ENCODE results near the gene SKI.

The SKI gene

DNA sequence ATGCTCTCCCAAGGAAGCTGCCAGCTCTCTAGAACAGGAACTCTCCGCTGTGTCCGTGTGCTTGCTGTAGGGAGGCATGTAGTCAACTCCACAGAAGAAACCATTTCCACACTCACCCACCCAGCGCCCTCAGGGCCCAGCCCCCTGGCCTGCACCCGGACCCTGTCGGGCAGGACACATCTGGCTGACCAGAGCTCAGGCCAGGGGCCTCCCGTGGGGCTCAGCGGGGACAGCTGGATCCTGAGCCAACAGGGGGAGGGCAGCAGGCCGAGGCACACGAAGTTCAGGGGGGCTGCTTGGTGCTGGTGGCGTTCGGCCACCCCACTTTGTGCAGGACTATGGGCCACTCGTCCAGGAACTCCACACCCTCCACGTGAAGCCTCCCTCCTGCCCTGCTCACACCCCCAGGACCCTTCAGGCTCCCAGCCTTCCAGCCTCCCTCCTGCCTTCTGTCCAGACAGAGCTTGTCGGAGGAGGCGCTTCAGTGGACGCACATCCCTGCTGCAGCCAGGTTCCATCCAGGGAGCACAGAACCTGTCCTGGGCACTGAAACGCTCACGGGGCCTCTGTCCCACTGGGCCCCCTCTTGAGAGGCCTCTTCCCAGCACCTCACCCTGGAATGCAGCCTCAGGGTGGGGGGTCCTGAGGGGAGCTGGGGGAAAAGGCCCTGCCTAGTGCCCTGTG, 18.6 kb upstream of the SKI start:
- no peak for DNase-seq (ENCODE audit: low read depth, low spot score)

DNA sequence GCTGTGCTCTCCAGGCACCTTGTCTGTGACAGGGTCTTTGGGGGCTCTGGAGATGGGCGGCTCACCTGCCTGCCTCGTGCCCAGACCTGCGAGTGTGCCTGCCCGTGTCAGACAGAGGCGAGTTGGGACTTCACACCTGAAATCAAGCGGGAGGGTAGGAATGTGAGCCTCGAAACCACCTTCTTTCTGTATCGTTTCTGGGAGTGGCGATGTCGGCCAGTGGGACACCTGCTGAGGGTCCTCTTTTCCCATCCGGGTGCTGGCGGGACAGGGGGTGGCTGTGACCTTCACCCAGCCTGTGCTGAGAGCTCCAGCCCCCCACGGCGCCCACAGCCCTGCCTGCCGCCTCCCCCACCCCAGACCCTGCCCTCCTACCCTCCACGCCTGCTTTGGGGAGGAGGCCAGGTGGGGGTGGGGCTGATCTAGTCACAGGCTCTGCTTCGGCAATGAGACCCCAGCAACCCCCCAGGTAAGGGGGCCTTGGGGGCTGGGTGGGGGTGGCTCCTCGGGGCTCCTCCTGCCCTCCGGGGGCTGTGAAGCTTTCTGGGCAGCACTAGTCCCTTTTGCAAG, 17.9 kb upstream of the SKI start:
- DNase-seq (ENCODE audit: low read depth, low spot score): no peak

DNA sequence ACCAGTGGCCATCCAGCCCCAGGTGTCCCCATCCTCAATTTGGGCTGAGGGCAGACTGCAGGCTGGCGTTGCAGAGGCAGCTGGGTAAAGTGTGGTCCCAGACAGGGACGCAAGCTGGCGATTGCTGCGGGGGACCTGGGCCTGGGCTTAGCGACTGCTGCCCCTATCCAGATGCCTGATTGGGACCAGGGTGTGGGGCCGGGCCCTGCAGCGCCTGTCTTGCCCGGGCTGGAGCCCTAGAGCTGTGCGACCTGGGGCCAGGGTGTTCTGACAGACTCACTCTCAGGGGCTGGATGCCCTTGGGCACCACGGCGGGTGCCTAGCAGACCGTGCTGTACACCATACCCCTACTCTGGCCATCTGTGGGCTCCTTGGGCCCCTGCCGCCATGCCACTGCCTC, 17.3 kb upstream of the SKI start:
- DNase-seq (ENCODE audit: low read depth, low spot score): no peak

DNA sequence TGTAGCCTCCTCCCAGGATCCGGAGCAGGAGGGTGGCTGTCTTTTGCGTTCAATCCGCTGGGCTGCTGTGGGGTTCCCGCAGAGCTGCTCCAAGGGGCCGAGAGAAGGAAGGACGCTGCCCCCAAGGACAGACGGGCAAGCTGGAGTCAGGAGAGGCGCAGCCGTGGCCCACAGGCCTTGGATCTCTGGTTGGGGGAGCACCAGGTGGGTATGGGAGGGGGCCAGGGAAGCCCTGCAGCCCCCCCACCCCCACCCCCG, 15.9 kb upstream of the SKI start:
- DNase-seq (ENCODE audit: low read depth, low spot score): no peak

DNA sequence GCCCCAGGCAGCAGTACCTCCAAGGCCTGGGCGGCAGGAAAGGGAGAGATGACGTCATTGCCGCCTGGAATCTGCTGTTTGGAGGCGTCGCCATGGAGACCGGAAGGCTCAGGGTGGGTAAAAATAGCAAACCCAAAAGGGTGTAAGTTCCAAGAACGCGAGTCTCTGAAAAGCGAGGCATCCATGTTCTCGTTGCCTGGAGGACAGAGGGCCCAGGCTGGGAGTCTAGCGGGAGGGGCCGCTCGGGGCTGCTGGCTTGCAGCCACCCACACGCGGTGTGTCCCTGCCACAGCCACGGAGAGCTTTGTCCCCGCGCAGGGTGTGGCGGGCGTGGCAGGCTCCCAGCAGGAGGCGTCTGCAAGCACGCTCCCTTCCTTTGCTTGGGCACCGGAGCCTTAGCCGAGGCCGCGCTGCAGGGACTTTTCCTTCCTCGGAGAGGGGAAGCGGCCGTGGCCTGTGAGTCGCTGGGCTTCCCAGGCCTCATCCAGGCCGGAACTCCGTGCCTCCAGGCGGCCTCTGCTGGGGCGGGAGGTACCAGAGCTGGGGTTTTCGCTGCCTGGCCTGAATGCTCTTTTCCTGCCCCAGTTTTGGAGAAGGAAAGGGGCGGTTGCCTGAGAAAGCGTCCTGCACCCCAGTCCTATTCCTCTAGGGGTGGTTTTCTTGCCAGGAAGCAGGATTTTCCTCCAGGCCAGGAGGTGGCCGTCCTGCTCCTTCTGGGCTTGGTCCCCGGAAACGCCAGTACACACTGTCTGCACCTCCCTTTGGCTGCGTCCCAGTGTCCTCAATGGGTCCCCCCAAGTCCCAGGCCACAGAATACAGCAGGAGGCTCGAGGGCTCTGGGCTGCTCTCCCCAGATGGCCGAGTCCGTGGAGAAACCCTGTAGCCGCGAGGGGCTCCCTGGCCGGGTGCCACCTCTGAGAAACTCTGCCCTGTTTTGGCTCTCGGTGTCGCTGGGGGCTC, 15.3 kb upstream of the SKI start:
- no peak for DNase-seq (ENCODE audit: low read depth, low spot score)

DNA sequence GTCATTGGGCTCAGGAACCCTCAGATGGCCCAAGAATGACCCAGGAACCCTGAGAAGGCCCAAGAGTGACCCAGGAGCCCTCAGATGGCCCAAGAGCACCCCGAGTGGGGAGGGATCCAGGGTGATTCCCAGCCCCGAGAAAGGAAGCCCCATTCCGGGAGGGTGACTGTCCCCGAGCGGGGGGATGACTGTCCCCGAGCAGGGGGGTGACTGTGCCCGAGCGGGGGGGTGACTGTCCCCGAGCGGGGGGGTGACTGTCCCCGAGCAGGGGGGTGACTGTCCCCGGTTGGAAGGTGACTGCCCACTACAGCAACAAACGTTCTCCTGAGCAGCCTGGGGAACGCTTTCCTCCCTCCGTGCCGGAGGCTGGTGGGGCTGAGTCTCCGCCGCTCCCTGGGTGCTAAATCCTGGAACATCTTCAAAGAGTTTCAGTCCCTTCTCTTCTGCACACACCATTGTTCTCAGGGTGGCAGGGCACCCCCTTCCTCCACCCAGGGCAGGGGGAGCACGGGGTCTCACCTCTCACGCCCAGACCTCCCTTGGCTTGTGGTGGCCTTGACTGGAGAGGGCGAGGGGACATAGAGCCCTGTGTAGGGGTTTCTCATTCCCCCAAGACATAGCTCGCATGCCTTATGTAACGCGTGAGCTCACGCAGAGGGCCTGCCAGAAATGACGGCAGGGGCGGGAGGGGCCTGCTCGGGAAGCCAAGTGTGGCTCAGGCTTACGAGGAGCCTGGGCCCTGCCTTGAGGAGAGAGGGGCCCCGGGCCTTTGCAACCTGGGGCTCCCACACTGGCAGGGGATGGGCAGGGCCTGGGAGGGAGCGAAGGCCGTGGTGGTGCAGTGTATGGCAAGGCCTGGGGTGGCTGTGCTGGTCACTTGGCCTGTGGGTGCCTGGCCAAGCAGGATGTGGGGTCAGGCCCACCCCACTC, 14.3 kb upstream of the SKI start:
- DNase-seq (ENCODE audit: low read depth, low spot score): no peak

DNA sequence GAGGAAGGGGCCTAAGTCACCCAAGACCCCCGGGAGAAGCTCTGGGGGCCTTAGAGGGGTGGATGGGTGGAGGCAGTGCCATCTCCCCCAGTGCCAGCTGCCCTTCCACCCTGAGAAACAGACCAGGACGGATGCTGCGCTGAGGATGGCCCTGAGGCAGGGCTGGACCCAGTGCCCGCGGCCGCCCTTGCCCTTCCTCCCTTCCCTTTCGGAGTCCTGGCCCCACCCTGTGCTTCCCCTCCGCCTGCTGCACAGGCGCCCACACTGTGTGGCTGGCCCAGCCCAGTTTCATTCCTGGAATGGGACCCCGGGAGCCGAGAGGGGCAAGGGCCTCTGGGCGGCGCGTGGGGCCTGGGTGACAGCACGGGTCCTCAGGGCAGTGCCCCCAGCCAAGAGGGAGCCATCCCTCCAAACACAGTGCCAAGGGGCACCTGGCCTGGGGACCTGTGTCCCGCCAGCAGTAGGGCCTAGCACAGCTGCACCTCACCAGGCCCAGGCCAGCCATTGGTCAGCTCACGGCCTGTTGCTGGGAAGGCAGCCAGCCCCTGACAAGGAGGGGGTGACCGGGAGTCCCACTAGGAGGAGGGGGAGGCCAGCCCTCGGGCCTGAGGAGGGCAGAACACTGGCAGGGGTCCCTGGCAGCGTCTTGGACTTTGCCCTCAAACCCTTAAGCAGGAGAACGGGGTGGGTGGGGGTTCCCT, 13.4 kb upstream of the SKI start:
- no peak for DNase-seq (ENCODE audit: low read depth, low spot score)

DNA sequence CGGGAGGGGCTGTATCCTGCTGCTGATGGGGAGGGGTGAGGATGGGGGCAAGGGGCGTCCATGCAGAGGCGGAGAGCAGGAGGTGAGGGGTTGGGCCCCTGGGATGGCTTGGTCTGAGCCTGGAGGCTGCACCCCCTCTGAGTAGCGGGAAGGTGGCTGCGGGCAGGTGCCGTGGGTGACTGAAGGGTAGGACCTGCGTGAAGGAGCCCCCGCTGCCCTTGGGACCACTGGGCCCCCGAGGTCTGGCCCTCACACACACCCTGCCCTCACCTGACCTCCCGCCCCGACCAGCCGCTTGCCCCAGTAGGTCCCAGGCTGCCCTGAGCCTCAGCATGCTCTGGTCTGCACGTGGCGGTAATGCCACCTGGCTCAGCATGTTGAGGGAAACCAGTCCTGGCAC, 12.8 kb upstream of the SKI start:
- no peak for DNase-seq (ENCODE audit: low read depth, low spot score)

DNA sequence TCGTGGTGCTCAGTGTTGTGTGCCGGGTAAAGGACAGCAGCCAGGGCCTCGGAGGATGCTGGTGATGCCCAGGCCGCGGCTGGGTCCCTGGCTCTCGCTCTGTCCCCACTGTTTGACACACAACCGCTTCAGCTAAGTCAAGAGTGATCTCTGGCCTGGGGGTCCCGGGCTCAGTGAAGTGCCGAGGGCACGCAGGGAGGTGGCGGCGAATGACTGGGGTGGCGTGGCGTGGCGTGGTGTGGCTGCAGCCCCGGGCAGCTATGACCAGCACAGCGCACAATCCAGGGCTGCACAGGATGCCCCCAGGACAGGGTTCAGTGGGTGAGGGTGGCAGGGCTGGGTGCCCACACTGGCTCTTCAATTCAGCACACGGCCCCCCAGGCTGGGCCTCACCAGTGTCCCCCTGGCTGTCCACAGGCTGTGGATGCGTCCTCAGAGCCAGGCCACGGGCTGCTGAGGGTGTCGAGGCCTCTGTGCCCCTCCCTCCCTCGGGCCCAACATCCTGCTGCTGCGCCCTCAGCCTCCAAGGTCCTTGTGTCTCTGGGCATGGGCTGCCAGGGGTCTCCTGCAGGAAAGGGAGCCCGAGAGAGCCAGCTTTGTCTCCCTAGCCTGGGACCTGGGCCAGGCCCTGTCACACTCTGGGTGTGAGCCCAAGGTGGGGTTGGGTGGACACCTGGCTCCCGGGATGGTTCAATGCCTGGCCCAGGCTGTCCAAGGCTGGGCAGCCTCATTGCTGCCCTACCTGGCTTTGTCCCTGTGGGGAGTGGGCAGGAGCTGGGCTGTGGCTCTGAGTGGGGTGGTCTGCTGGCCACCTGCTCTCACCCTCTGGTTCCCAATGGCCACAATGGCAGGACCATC, 12.0 kb upstream of the SKI start:
- DNase-seq (ENCODE audit: low read depth, low spot score): no peak

DNA sequence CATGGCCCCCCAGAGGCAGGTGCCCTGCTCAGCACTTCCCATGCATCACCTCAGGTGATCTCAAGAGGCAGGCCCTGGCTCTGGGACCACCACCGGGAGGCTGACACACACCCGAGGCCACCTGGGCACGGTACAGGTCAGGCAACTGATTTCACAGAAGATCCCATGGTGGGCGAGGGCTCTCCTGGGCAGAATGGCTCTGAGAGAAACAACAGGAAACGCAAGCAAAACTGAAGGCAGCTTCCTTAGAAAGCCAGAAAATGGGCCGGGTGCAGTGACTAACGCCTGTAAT, 11.4 kb upstream of the SKI start:
- no peak for DNase-seq (ENCODE audit: low read depth, low spot score)

DNA sequence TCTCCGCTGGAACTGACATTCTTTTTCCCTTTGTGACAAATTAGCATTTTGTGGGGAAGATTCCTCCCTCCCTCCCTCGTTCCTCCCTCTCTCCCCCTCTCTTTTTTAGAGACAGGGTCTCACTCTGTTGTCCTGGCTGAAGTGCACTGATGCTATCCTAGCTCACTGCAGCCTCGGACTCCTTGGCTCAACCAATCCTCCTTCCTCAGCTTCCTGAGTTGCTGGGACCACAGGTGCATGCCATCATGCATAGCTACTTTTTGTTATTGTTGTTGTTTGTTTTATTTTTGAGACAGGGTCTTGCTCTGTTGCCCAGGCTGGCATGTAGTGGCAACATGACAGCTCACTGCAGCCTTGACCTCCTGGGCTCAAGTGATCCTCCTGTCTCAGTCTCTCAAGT, 6.8 kb upstream of the SKI start:
- no peak for DNase-seq (ENCODE audit: low read depth, low spot score)

DNA sequence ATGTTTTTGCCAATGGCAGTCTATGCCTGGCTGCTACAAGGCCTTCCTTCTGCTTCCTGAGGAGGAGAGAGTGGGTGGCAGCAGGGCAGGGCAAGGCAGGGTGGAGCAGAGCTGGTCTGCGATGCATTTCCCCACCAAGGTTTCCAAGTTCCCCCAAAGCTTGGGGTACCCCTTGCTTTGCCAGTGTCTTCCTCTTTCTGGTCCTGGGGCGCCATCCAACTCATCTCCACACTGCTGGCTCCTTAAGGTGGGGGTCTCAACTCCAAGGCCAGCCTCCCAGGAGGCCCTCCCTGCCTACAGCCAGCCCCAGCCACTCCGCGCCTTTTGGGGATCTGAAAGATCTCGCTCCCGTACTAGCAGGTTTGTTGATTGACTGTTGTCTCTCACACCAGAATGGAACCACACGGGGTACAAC, 3.9 kb upstream of the SKI start:
- no peak for DNase-seq (ENCODE audit: low read depth, low spot score)

DNA sequence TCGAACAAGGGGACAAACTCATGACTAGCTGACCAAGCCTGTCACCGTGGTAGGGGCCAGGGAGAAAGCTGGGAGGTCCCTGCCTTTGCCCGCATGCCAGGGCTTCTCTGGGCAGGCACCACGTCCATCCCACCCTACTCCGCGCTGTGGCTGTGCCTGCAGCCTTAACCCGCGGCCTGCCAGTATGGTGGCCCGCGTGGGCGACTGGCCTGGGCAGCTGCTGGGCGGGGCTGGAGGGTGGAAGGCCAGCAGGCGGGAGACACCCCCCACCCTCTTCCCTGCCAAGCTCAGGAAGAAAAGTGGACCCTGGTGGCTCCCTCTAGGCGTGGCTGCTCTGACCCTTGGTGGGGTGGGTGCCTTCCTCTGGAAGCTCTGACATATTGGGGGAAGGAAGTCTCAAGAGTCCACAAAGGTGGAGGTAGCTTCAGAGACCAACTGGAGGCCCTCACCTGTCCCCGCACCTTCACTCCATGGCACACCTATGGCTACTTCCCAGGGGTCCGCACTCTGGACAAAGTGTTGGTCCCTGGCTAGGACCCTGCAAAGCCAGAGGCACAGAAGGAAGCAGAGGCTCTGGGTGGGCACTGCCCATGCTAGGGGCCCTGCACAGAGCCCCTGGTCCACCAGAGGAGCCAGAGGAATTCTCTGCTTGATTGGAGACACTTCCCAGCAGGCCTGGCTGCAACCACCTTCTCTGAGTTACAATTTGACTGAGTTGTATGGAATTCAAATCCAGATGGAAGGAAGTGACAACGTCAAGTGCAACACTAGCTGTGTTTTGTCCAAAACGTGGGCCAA, 3.3 kb upstream of the SKI start:
- DNase-seq (ENCODE audit: low read depth, low spot score): no peak

DNA sequence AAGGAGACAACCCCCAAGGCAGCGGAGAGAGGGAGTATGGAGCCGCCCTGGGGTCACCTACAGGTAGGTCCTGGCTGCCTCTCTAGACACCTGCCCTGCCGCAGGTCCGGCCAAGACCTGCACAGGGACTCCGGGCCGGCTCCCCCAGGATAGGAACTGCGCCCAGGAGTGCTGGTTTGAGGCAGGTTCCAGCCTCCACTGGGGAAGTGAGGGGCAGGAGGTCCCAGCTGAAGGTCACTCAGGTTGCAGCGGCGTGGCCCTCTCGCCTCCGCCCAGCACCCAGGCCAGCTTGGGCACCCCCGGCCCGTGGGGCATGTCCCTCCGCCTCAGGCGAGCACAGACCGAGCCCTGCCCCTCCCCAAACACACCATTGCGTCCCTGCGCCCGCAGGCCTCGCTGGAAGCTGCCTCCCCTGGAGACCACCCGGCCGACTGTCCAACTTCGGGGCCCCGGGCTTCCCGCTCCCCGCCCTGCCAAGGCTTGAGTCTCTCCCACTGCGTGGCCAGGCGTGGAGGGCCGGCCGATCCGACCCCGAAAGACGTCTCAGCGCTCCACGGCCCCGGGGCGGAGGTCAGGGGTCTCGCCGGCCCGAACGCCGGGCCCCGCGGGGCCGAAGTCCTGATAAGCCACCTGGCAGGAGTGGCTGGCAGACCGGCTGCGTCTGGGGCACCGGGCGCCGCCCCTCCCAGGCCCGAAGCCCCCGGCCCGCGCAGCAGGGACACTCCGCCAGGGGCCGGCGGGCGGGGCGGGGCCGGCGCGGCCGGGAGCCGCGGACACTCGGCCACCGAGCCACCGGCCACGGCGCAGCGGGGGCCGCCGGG, 1.4 kb upstream of the SKI start:
- no peak for DNase-seq (ENCODE audit: low read depth, low spot score)

DNA sequence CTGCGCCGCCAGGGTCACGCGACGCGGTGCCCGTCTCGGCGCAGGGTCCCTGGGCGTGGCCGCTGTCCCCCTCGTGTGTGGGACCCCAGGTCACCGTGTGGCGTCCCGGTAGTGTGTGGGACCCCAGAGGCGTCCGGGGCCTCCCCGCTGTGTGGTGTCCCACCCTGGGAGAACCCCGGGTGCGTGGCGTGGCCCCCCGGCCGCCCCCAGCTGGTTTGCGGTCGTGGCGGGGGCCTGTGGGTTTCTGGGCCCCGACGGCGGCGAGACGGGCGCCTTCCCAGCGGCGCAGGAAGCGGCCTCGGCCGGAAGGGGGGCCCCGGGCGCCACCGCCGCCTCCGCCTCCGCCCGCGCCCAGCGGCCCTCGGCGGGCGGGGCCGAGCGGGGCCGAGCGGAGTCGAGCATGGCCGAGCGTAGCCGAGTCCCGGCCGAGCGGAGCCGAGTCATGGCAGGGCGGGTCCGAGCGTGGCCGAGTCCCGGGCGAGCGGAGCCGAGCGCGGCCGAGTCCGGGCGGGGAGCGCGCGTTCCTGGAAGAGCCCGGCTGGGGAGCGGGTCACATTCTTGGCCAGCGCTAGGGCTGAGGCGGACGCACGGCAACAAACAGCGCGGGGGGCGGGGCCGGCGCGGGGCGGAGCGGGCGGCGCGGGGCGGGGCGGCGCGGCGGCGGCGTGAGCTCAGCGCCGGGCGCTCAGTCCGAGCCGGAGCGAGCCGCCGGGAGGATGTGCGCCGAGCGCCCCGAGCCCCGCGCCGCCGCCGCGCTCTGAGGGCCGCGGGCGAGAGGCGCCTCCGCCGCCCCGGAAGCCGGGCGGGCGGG, 568 bp upstream of the SKI start:
- DNase-seq (ENCODE audit: low read depth, low spot score): peak; percentile 84

DNA sequence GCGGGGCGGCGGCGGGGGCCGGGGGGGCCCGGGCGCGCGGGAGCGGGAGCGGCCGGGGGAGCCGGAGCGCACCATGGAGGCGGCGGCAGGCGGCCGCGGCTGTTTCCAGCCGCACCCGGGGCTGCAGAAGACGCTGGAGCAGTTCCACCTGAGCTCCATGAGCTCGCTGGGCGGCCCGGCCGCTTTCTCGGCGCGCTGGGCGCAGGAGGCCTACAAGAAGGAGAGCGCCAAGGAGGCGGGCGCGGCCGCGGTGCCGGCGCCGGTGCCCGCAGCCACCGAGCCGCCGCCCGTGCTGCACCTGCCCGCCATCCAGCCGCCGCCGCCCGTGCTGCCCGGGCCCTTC, 546 bp downstream of the SKI start:
- no peak for DNase-seq (ENCODE audit: low read depth, low spot score)

DNA sequence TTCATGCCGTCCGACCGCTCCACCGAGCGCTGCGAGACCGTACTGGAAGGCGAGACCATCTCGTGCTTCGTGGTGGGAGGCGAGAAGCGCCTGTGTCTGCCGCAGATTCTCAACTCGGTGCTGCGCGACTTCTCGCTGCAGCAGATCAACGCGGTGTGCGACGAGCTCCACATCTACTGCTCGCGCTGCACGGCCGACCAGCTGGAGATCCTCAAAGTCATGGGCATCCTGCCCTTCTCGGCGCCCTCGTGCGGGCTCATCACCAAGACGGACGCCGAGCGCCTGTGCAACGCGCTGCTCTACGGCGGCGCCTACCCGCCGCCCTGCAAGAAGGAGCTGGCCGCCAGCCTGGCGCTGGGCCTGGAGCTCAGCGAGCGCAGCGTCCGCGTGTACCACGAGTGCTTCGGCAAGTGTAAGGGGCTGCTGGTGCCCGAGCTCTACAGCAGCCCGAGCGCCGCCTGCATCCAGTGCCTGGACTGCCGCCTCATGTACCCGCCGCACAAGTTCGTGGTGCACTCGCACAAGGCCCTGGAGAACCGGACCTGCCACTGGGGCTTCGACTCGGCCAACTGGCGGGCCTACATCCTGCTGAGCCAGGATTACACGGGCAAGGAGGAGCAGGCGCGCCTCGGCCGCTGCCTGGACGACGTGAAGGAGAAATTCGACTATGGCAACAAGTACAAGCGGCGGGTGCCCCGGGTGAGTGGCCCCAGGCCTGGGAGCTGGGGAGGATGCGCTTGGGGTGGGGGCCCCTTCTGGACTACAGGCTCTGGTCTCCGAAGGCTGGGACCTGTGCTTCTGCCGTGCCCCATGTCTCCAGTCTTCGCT, 1.1 kb downstream of the SKI start:
- no peak for DNase-seq (ENCODE audit: low read depth, low spot score)
